Activated CD4-positive, alpha-beta T cell treated with anti-CD3 and anti-CD28 coated beads, Interleukin-2, amount 10 ng/mL, durations not matched to agents 7 days and 5 days (primary cell): ENCODE results near the gene CD163L1. TPM values are rescaled to one million over a fixed set of nuclear protein-coding genes. Genes with fewer than 3 reads are reported as not detected.
"Not testable (repeated sequence)": the region's sequence is repeated elsewhere in the genome, so short reads cannot be mapped to it uniquely, and the experiment has no call there.

Experiments
- CTCF ChIA-PET: fragments of 350-600 bp; sonication (Branson Sonifier 250); formaldehyde crosslinking; loops from one replicate; lab custom pipeline; 2021; ENCODE audit warnings: antibody characterized with exemption; lab: Charles Lee
- POLR2A ChIA-PET: fragments of 350-600 bp; sonication (Branson Sonifier 250); formaldehyde crosslinking; loops from one replicate; lab custom pipeline; 2021; ENCODE audit warnings: antibody characterized with exemption; lab: Charles Lee
- DNase-seq: peaks from one replicate; pipeline ENCODE4 v3.0.0-alpha.2; 2020
- H3K27ac Mint-ChIP-seq: one replicate; pipeline ENCODE4 v1.8.0; 2021; ENCODE audit warnings: mild to moderate bottlenecking, moderate library complexity, mixed read lengths
- H3K27me3 Mint-ChIP-seq: one replicate; pipeline ENCODE4 v1.8.0; 2021; ENCODE audit warnings: mixed read lengths
- H3K36me3 Mint-ChIP-seq: one replicate; pipeline ENCODE4 v1.8.0; 2021; ENCODE audit warnings: low read depth, mixed read lengths
- H3K4me1 Mint-ChIP-seq: one replicate; pipeline ENCODE4 v1.8.0; 2021; ENCODE audit warnings: mixed read lengths
- H3K4me3 Mint-ChIP-seq: one replicate; pipeline ENCODE4 v1.8.0; 2021; ENCODE audit warnings: mild to moderate bottlenecking, moderate library complexity, mixed read lengths
- H3K9me3 Mint-ChIP-seq: one replicate; pipeline ENCODE4 v1.8.0; 2021; ENCODE audit warnings: mixed read lengths
- total RNA-seq, 2 experiments: library from RNA; stranded (reverse); gene quantifications; one replicate each; pipeline ENCODE4 v1.2.3, GENCODE V29; 2021

CD163L1 gene
- total RNA-seq, 2 experiments from 2014 or later = not detected

GRCh38 chr12:7439579-7440505 lies 4.1 kb downstream of the CD163L1 start:
- H3K36me3 Mint-ChIP-seq = no peaks in the 10 kb centered on the region
- no peak overlapping the region for H3K27ac Mint-ChIP-seq
- POLR2A ChIA-PET = no interaction called here
- H3K4me1 Mint-ChIP-seq = peaks cover 11% of the 10 kb centered on the region
- no peaks in the 10 kb centered on the region for H3K9me3 Mint-ChIP-seq
- peak overlapping the region; percentile 51 for H3K4me3 Mint-ChIP-seq
- peak; percentile 21 for DNase-seq
- peaks cover 50% of the 10 kb centered on the region for H3K27me3 Mint-ChIP-seq
- CTCF ChIA-PET = no interaction called here

DNA sequence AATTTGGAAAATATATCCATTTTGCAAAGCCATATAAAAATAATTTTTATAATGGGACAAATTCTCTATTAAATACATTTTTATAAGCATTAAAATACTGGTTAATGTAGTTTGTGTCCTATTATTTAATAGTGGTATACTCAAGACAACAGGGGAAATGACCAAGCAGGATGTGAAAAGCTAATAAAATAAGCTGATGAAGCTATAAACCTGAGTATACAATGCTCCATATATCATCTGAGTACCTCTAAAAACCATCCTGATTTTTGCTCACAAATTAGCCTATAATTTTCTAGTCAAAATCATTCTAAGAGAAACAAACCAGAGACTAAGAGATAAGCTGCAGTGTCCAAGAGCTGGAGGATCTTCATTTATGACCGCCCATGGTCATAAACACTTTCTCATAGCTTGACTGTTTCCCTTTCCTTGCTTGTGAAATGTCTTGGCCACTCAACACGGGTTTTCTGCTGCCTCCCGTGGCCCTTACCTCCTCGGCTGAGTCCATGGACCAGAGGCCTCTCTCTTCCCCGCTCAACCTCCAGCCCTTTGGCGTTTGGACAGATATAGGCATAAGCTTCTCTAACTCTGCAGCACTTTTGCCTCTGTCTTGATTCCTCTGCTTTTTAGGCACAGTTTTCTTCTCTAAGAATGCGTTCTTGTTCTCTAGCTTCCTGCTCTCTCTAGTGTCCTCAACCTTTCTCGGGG lies 5.5 kb downstream of the CD163L1 start:
- H3K36me3 Mint-ChIP-seq, DNase-seq, H3K27ac Mint-ChIP-seq, POLR2A ChIA-PET, H3K9me3 Mint-ChIP-seq, CTCF ChIA-PET, H3K4me3 Mint-ChIP-seq: not testable (repeated sequence)
- Mint-ChIP-seq H3K4me1 (peaks cover 11% of the 10 kb centered on the region), H3K27me3 (peaks cover 41% of the 10 kb centered on the region)

DNA sequence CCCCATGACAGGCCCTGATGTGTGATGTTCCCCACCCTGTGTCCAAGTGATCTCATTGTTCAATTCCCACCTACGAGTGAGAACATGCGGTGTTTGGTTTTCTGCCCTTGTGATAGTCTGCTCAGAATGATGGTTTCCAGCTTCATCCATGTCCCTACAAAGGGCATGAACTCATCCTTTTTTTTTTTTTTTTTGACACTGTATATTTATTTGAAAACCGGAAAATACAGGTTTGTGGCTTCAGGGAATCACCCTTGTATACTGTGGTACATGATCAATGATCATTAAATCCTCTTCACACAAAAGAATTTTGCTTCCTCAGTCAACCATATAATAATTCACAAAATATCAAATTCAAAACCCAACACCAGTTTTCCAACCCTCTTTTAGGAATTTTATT lies 6.5 kb downstream of the CD163L1 start:
- H3K4me3 Mint-ChIP-seq, H3K9me3 Mint-ChIP-seq, DNase-seq, H3K27ac Mint-ChIP-seq, H3K36me3 Mint-ChIP-seq: not testable (repeated sequence)
- CTCF ChIA-PET = interaction anchor here (0.6 kb wide), 1 partner anchor 205 kb away, joined by 3 read pairs; no protein-coding TSS in a partner anchor
- Mint-ChIP-seq H3K27me3 (peaks cover 38% of the 10 kb centered on the region), H3K4me1 (peaks cover 11% of the 10 kb centered on the region)
- POLR2A ChIA-PET = interaction anchor here (0.6 kb wide), 1 partner anchor 14 kb away, joined by 3 read pairs; no protein-coding TSS in a partner anchor

DNA sequence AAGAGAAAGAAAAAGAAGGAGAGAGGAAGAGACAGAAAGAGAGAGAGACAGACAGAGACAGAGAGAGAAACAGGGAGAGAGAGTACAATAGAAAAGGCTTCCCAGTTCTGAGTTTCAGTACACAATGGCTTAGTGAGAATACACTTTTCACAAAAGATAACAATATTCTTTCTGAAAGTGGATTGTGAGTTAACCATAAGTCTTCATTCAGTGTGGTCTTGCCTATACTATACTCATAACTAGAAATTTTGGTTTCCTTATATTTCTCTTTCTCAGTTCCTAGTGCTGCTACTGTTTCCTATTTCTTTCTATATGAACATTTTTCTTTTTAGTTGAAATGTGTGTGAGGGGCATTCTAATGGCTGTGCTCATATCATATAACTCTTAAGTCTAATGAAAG lies 9.3 kb downstream of the CD163L1 start:
- H3K27me3 Mint-ChIP-seq = peaks cover 21% of the 10 kb centered on the region
- no peaks in the 10 kb centered on the region for H3K36me3 Mint-ChIP-seq
- no peak overlapping the region for H3K27ac Mint-ChIP-seq
- DNase-seq = no peak
- H3K9me3 Mint-ChIP-seq = no peaks in the 10 kb centered on the region
- CTCF ChIA-PET = interaction anchor here (0.6 kb wide), 1 partner anchor 285 kb away, joined by 4 read pairs; no protein-coding TSS in a partner anchor
- H3K4me3 Mint-ChIP-seq = no peak overlapping the region
- POLR2A ChIA-PET = no interaction called here
- peaks cover 5% of the 10 kb centered on the region for H3K4me1 Mint-ChIP-seq

GRCh38 chr12:7433276-7433822 lies 10.6 kb downstream of the CD163L1 start:
- Mint-ChIP-seq H3K4me3 (no peak overlapping the region), H3K36me3 (no peaks in the 10 kb centered on the region), H3K27me3 (peaks cover 15% of the 10 kb centered on the region), H3K27ac (no peak overlapping the region), H3K9me3 (no peaks in the 10 kb centered on the region), H3K4me1 (no peaks in the 10 kb centered on the region)
- POLR2A ChIA-PET = no interaction called here
- CTCF ChIA-PET = no interaction called here
- DNase-seq = no peak

DNA sequence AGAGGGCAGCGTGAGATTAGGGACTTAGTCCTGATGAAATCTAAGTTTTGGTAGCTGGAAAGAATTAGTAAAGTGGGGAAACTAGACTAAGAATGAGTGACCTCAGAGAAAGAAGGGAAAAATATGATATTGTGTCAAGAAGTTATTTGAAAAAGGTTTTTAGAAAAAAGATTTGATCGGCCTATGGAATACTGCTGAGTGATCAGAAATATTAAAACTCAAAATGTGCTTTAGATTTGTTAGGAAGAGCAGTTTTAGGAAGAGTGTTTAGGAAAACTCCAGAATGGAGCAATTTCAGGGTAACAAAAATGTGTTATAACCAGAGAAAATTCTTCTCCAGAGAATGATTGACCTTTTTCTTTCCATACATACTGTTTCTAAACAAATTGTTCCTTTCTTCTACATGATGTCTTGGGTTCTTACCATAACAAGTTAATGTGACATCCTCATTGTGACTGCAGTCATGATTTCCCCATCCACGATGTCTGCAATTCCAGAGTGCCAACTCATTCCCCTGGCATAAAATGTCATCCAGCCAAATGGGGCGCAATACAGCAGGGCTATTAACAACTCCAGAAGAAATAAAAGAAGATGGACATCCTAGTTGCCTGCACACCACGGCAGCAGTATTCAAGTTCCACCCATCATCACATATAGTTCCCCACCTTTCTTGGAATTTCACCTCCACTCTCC lies 11.8 kb downstream of the CD163L1 start:
- no peak overlapping the region for H3K4me3 Mint-ChIP-seq
- DNase-seq = no peak
- H3K27ac Mint-ChIP-seq = no peak overlapping the region
- CTCF ChIA-PET = no interaction called here
- H3K9me3 Mint-ChIP-seq = no peaks in the 10 kb centered on the region
- peaks cover 10% of the 10 kb centered on the region for H3K27me3 Mint-ChIP-seq
- no peaks in the 10 kb centered on the region for H3K4me1 Mint-ChIP-seq
- POLR2A ChIA-PET = no interaction called here
- H3K36me3 Mint-ChIP-seq = no peaks in the 10 kb centered on the region

DNA sequence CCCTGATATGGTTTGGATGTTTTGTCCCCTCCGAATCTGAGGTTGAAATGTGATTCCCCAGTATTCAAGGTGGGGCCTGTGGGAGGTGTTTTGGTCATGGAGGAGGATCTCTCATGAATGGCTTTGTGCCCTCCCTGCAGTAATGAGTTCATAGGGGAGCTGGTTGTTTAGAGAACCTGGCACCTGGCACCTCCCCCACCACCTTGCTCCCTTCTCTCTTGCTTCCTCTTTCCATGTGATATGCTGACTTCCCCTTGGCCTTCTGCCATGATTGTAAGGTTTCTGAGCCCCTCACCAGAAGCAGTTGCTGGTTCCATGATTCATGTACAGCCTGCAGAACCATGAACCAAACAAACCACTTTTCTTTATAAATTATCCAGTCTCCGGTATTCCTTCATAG lies 32.6 kb downstream of the CD163L1 start:
- no peak overlapping the region for H3K4me3 Mint-ChIP-seq
- no peaks in the 10 kb centered on the region for H3K36me3 Mint-ChIP-seq
- H3K9me3 Mint-ChIP-seq = no peaks in the 10 kb centered on the region
- H3K27me3 Mint-ChIP-seq = peaks cover 24% of the 10 kb centered on the region
- H3K4me1 Mint-ChIP-seq = no peaks in the 10 kb centered on the region
- ChIA-PET POLR2A (no interaction called here), CTCF (no interaction called here)
- DNase-seq = no peak
- no peak overlapping the region for H3K27ac Mint-ChIP-seq

DNA sequence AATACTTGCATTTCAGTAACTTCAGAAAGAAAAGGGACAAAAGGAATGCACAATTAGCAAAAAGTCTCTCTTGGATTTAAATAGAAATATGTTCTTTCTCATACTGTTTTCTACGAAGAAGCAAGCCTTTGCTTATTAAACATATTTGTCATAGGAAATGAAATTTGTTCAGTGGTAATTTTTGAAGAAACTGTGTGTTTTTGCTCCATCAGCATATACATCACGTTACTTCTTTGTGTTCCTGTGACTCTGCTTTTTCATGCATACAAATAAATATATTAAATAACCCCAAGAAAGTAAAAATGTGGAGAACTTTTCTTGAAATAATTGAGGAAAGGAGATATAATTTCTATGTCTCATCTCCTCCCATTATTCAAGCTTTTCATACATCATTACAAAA lies 39.7 kb downstream of the CD163L1 start:
- peaks cover 16% of the 10 kb centered on the region for H3K27me3 Mint-ChIP-seq
- no peak overlapping the region for H3K27ac Mint-ChIP-seq
- H3K9me3 Mint-ChIP-seq = no peaks in the 10 kb centered on the region
- no peak overlapping the region for H3K4me3 Mint-ChIP-seq
- CTCF ChIA-PET = no interaction called here
- no peaks in the 10 kb centered on the region for H3K36me3 Mint-ChIP-seq
- no peaks in the 10 kb centered on the region for H3K4me1 Mint-ChIP-seq
- POLR2A ChIA-PET = no interaction called here
- DNase-seq = no peak

DNA sequence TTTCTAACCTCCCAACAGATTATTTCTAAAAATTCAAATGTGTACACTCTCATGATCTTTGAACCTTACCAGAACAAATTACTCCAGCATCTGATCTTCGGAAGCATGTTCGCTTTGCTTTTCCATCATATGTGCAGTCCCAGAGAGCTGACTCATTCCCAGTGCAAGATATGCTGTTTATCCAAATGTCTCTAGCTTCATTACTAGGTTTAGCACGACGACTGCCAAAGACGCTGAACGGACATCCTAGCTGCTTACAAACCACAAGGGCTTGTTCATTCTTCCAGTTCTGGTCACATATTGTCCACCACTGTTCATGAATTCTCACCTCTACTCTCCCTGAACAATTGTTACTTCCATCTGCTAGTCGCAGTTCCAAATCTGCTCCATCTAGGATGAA lies 40.5 kb downstream of the CD163L1 start:
- Mint-ChIP-seq H3K27ac (no peak overlapping the region), H3K4me1 (no peaks in the 10 kb centered on the region), H3K9me3 (no peaks in the 10 kb centered on the region), H3K27me3 (peaks cover 16% of the 10 kb centered on the region), H3K36me3 (no peaks in the 10 kb centered on the region), H3K4me3 (no peak overlapping the region)
- POLR2A ChIA-PET = no interaction called here
- DNase-seq = no peak
- CTCF ChIA-PET = no interaction called here

DNA sequence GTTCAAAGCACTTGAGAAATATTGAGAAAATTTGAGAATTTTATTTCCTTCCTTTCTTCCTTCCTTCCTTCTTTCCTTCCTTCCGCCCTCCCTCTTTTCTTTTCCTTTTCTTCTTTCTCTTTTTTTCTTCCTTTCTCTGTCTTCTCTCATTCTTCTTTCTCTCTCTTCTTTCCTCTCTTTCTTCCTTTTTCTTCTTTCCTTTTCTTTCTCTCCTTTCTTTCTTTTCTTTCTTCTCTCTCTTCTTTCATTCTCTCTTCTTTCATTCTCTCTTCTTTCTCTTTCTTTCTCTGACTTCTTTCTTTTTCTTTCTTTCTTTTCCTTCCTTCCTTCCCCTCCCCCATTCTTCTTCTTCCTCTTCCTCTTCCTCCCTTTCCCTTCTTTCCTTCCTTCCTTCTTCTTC lies 44.9 kb downstream of the CD163L1 start:
- no peak for DNase-seq
- POLR2A ChIA-PET = no interaction called here
- H3K9me3 Mint-ChIP-seq = no peaks in the 10 kb centered on the region
- CTCF ChIA-PET = no interaction called here
- H3K27me3 Mint-ChIP-seq = peaks cover 4% of the 10 kb centered on the region
- H3K4me1 Mint-ChIP-seq = no peaks in the 10 kb centered on the region
- H3K27ac Mint-ChIP-seq = no peak overlapping the region
- no peak overlapping the region for H3K4me3 Mint-ChIP-seq
- no peaks in the 10 kb centered on the region for H3K36me3 Mint-ChIP-seq

DNA sequence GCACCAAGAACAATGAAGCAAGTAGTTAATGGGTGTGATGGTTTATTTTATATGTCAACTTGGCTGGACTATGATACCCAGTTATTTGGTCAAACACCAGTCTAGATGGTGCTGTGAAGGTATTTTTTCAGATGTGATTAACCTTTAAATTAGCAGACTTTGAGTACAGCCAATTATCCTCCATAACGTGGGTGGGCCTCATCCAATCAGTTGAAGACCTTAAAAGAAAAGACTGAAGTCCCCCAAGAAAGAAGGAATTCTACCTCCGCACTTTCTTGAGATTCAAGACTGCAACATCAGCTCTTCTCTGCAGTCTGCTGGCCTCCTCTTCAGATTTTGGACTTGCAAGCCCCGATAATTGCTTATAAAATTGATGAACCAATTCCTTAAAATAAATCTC lies 47.5 kb downstream of the CD163L1 start:
- CTCF ChIA-PET = no interaction called here
- POLR2A ChIA-PET = no interaction called here
- no peaks in the 10 kb centered on the region for H3K4me1 Mint-ChIP-seq
- no peak for DNase-seq
- H3K27me3 Mint-ChIP-seq = peaks cover 10% of the 10 kb centered on the region
- no peak overlapping the region for H3K27ac Mint-ChIP-seq
- H3K4me3 Mint-ChIP-seq = no peak overlapping the region
- peaks cover 1% of the 10 kb centered on the region for H3K36me3 Mint-ChIP-seq
- H3K9me3 Mint-ChIP-seq = peaks cover 2% of the 10 kb centered on the region

DNA sequence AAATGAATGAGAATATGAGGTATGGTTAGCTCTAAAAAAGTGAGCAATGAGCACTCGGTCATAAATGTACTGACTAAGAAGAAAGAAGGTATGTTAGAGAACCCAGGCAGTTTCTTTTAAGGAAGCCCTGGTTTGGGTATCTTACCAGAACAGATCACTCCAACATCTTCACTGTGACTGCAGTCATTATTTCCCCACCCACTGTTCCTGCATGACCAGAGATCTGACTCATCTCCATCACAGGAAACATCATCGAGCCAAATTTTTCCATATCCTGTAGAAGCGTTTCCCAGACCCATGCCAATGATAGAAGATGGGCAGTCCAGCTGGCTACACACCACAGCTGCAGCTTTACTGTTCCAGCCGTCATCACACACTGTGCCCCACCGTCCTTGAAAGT lies 48.0 kb downstream of the CD163L1 start:
- CTCF ChIA-PET = no interaction called here
- Mint-ChIP-seq H3K4me1 (no peaks in the 10 kb centered on the region), H3K27ac (no peak overlapping the region), H3K9me3 (peaks cover 2% of the 10 kb centered on the region), H3K4me3 (no peak overlapping the region), H3K27me3 (peaks cover 11% of the 10 kb centered on the region), H3K36me3 (peaks cover 1% of the 10 kb centered on the region)
- DNase-seq = no peak
- POLR2A ChIA-PET = no interaction called here
